HG03354 (cell line): ENCODE results near the gene KIRREL1.
"Not testable (repeated sequence)": the region's sequence is repeated elsewhere in the genome, so short reads cannot be mapped to it uniquely, and the experiment has no call there.

Experiments used
- ATAC-seq: cut with Tn5 transposase; IDR thresholded peaks from one replicate; pipeline ENCODE4 v1.9.1; 2021; ENCODE audit warnings: mild to moderate bottlenecking; ENCODE audit not compliant: unreplicated experiment, poor library complexity, severe bottlenecking

Gene KIRREL1

DNA sequence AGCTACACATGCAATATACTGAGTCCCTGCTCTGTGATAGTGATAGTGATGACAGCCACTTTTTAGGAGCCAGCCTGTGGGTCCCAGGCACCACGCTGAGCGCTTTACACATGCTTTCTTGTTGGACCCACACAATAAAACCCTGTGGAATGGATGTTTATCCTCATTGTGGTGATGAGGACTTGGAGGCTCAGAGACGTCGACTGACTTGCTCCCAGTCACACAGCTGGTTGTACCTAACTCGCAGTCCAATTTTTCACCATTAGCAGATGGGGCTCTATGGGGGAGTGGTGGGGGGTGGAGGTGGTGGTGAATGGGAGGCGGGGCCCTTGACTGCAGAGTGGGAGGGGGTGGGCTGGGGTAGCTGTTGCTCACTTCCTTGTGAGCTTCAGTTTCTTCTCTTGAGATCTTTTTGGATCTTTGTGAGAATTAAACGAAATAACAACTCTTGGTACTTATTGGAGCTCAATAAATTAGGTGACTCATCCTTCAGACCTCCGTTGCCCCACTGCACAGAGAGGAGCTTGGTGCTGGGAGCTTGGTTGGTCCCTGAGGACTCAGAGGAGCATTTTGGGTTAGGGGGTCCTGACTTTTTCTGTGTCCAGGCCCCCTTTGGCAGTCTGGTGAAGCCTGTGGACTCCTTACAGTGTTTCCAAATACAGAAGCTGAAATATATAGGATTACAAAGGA lies 125.4 kb downstream of the KIRREL1 start:
- no peak for ATAC-seq

- no peak for ATAC-seq
Measured at GRCh38 chr1:158119976-158120653, 126.7 kb downstream of the KIRREL1 start.

DNA sequence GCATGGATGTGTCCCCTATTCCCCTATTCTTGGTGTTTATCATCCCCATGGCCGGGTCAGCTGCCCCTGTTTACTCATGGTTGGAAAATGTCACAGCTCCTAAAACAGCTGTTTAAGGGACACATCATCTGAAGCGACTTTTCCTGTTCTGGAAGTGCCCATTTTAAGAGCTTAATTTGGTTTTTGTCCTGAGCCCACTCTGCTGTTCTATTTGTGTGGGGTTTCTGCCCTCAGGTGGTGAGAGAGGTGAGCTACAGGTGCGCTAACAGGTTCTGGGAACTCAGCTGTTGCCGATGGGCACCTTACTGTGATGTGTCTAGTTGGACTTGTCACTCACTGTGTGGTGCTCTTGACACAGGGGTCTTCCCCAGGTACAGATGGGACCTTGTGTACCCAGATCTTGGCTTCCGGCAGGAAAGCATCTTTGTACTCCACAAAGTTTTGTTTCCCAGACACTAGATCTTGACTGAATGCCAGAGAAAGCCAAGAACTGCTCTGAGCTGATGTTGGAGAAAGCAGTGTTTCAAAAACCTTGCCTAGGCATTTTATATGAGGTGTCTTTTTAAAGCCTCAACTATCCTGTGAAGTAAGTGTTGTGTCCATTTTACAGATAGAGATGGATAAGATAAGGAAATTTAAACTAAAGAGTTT lies 128.3 kb downstream of the KIRREL1 start:
- ATAC-seq = peak; percentile 43

DNA sequence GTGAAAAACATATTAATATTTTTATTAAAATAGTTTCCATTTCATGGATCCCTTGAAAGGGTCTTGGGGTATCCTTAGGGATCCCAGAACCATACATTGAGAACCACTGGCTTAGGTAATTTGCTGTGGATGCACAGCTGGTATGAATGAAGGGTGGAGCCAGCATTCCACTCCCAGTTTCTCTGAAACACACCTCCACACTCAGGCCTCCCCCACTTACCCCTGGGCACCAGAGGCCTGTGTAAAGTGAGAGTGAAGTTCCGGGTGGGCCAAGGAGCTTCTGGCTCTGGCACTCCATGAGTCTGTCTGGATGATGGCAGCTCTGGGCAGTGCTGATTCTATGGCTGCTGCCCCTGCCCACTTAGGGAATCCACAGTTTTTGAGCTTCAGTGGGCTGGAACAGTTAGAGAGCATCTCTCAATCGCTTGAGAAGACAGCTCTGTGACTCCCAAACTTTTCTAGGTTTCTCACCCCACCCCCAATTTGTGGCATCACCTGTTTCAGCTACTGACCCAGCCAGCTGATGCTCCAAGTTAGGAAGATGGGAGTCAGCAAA lies 129.5 kb downstream of the KIRREL1 start:
- no peak for ATAC-seq

GRCh38 chr1:158124034-158124433 lies 130.6 kb downstream of the KIRREL1 start:
- no peak for ATAC-seq

- peak; percentile 88 for ATAC-seq
Measured at GRCh38 chr1:158124999-158125398, 131.6 kb downstream of the KIRREL1 start.

DNA sequence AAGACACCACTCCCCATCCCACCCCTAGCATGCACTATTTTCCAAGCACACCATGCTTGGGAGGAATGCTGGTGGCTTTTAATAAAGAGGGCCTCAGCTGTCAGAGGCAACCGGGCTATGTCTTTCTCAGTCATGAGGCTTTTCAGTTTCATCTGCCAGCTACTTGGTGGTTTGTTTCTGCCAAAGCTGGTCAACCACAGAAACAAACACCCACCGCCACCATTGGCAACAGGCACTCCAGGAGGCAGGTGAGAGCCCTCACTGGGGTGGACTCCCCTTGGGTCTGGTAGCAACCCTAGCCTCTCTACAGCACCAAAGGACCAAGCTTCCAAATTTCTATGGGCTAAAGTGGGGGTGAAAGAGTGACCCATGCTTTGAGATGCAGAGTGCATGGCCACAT lies 133.0 kb downstream of the KIRREL1 start:
- peak; percentile 72 for ATAC-seq

- not testable (repeated sequence) for ATAC-seq
Measured at GRCh38 chr1:158128531-158128930, 135.1 kb downstream of the KIRREL1 start.

GRCh38 chr1:158131217-158131616 lies 137.8 kb downstream of the KIRREL1 start:
- ATAC-seq = no peak

- no peak for ATAC-seq
Measured at GRCh38 chr1:158140764-158141192, 147.3 kb downstream of the KIRREL1 start.

DNA sequence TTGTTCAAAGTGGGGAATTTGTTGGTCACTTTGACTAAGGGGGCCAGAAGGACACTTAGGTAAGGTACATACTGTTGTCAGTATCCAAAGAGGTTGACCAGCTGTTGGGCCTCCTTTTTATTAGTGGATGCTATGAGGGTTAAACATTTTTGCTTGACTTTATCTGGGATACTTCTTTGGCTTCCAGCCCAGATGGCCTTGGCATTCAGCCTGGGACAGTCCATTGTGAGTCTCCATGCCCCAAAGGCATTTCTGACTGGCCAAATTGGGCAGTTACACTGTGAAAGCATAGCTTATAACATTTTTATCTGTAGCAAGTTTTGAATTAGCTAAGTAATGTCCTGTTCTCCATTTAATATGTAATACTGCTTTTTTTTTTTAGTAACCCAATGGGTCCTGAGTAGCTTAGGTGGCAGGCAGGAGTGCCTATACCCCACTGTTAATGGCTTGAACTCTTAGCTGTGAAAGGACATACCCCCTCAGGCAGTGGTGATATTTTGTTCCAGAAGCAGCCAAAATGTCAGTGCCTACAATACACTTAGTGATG lies 151.8 kb downstream of the KIRREL1 start:
- no peak for ATAC-seq

- ATAC-seq = no peak
Measured at GRCh38 chr1:158146165-158146564, 152.7 kb downstream of the KIRREL1 start.

GRCh38 chr1:158146739-158147138 lies 153.3 kb downstream of the KIRREL1 start:
- no peak for ATAC-seq

- no peak for ATAC-seq
Measured at GRCh38 chr1:158147401-158147800, 154.0 kb downstream of the KIRREL1 start.

DNA sequence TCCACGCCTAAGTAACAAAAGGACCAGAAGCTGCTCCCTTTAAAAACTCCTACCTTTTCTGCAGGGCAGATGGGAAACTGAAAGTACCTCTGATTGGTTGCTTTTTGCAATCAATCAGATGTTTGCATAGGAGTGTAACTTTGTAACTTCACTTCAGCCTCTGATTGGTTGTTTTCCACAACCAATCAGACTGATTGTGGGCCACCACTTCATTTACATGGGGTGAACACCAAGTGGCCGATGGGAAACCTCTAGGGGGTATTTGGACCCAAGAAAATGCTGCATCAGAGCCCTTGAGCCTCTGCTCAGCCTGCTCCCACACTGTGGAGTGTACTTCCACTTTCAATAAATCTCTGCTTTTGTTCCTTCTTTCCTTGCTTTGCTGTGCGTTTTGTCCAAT lies 154.4 kb downstream of the KIRREL1 start:
- no peak for ATAC-seq

- ATAC-seq = no peak
Measured at GRCh38 chr1:158148468-158148867, 155.0 kb downstream of the KIRREL1 start.

DNA sequence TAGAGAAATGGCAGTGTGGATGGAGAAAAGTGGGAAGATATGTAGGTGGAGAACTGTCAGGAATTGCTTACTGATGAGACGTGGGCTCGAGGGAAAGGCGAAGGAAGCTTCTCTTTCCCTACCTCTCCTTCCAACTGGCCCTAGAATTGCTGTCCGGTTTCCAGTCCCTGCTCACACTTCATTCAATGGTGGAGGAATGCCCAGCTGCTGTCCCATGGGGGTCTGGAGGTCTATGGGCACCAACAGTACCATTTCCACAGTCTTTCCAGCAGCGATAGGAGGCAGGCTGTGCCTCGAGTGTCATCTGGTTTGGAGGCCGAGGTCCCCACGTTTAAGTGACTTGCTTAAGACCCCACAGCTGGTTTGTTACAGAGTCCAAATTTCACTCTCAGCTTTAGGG lies 155.7 kb downstream of the KIRREL1 start:
- ATAC-seq = no peak
